LNCaP clone FGC (cell line): Measurements from ENCODE around the gene HOGA1.

ENCODE experiments used
- DNase-seq: peaks from one replicate; pipeline ENCODE4 v3.0.0-alpha.2; 2011; ENCODE audit warnings: low read depth
- H3K4me3 ChIP-seq: 2 replicates; pipeline ENCODE4 v1.5.1; 2011; ENCODE audit warnings: mild to moderate bottlenecking, low read depth, low read length, control low read depth
- TF ChIP-seq, protein P1 (sequence below): IDR thresholded peaks from 2 replicates; pipeline ENCODE4 v1.5.1; 2012; ENCODE audit warnings: mild to moderate bottlenecking; ENCODE audit not compliant: control insufficient read depth, insufficient read depth; ENCODE audit errors: extremely low read depth

The HOGA1 gene

DNA sequence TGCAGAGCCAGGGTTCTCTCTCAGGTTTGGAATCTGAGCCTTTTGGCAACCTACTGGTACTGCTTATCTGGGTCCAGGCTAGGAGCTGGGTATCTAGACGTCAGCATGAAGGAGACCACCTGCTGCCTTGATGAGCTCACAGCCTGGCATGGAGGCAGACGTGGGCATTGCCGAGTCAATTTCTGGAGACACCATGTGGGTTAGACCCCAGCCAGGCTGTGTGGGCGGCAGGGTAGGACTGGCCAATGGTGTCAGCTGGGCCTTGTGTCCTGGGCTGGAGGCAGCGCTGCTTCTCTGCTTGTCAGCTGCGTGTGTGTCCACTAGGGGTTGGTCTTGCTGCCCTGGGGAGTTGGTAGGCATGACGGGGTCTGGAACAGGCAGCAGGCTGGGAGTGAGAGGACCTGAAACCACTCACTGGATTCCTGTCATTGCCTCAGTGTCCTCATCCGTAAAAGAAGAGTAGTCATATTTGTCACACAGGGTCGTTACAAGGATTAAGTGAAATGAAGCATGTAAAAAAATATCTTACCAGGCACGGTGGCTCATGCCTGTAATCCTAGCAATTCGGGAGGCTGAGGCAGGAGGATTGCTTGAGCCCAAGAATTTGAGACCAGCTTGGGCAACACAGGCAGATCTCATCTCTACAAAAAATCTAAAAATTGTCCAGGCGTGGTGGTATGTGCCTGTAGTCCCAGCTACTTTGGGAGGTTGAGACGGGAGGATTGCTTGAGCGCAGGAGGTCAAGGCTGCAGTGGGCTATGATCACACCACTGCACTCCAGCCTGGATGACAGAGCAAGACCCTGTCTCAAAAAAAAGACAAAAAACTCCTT, 43.3 kb upstream of the HOGA1 start:
- TF ChIP-seq, protein P1, sequence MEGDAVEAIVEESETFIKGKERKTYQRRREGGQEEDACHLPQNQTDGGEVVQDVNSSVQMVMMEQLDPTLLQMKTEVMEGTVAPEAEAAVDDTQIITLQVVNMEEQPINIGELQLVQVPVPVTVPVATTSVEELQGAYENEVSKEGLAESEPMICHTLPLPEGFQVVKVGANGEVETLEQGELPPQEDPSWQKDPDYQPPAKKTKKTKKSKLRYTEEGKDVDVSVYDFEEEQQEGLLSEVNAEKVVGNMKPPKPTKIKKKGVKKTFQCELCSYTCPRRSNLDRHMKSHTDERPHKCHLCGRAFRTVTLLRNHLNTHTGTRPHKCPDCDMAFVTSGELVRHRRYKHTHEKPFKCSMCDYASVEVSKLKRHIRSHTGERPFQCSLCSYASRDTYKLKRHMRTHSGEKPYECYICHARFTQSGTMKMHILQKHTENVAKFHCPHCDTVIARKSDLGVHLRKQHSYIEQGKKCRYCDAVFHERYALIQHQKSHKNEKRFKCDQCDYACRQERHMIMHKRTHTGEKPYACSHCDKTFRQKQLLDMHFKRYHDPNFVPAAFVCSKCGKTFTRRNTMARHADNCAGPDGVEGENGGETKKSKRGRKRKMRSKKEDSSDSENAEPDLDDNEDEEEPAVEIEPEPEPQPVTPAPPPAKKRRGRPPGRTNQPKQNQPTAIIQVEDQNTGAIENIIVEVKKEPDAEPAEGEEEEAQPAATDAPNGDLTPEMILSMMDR: no peak

DNA sequence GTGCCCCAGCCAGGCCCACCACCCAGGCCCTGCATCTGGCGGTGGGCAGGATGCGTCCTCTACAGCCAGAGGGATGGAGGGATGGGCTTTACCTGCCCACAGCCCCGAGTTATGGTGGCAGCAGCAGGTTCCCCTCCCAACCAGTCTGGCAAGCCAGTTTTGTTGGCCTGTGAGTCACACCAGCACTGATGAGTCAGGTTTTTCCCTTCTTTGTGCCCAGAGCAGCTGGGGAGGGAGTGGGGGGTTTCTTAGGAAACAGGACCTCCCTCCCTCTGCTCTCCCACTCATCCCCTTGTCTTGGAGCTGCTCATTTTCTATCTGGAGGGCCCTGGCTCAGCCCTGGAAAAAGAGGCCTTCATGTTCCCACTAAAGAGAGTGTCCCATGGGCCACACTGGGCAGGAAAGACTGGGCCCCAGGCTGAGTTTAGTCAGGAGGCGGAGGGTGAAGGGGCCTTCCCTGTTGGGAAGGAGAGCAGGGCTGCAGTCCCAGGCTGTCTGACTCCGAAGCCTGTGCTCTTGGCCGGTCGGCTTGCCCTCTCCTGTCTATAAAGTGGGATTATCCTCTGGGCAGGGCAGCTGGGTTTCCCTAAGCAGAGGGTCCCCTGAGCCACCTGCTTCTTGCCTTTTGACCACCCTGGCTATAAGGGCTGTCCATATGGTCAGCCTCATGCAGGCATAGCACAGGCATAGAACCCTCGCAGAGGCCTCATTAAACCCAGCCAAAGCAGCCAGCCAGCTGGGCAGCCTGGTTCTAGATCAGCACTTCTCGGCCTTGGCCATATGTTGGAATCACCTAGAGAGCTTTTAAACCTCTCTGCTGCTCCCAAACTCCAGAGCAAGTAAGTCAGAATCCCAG, 41.8 kb upstream of the HOGA1 start:
- DNase-seq: no peak
- TF ChIP-seq, protein P1: no peak
- H3K4me3 ChIP-seq: no peak overlapping the region

More for the DNA sequence above, 43.3 kb upstream of the HOGA1 start:
- DNase-seq: no peak
- no peak overlapping the region for H3K4me3 ChIP-seq

DNA sequence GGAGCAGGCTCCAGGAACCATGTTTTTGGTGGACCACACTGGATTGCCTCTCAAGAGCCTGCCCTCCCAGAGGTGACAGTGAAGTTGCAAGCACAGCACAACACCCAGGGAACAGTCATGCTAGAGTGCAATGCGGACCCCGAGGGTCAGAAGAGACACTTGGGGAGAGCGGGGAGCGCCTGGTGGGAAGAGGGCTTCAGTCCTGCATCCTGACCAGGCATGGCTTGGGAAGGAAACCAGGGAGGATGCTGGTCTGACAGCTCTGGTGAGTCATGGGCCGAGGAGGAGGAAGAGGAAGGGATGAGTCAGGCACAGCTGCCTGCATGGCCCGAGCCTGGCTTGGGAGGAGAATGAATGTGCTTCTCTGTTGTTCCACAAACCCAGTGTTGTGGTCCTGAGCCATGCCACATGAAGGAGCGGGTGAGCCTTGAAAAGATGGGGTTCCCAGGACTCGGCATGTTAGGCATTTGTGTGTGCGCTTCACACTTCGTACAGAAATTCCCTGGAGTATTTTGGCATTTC, 41.1 kb upstream of the HOGA1 start:
- DNase-seq: no peak
- H3K4me3 ChIP-seq: no peak overlapping the region
- TF ChIP-seq, protein P1: no peak

DNA sequence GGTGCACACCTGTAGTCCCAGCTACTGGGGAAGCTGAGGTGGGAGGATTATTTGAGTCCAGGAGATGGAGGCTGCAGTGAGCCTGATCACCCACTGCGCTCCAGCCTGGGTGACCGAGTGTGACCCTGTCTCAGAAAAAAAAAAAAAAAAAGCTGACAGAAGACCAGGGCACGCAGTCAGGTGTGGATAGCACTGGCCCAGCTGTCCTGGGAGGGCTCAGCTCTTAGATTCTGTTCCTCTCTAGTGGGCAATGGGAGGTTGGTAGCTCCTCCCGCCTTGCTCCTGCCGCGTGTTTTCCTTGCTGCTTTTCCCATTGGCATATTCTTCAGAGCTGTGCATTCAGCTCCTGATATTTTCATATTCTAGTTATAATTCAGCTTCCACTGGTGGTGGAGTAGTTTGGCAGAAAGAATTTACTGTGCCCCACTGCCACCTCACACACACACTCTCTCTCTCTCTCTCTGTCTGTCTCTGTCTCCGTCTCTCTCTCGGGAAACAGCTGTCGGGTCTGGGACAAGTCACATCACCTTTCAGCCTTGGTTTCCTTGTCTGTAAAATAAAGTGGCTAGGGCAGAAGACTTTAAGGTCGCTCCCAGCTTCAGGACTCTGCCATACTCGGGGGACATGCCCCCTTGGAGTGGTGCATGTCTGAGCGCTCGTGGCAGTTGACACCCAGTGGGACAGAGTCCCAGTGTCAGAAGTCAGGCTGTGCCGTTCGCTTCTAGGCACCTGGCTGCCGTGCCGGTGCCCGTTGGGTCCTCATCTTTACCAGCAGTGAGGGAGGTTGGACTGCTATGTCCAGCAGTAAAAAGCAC, 37.5 kb upstream of the HOGA1 start:
- TF ChIP-seq, protein P1: no peak
- no peak for DNase-seq
- no peak overlapping the region for H3K4me3 ChIP-seq

DNA sequence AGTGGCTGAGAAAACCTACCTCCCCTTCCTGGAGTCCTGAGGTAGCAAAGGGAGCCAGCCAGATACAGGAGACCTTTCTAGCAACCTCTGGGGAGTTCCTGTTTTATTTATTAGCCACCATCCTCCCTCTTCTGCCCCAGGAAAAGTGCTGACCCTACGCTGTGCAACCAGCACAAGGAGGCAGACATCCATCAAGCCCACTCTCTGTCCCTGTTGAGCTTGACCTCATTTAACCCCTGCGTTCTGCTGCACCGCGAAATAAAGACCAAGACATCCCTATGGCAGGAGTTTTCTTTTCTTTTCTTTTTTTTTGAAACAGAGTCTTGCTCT, 37.0 kb upstream of the HOGA1 start:
- H3K4me3 ChIP-seq: no peak overlapping the region
- DNase-seq: no peak
- TF ChIP-seq, protein P1: no peak

DNA sequence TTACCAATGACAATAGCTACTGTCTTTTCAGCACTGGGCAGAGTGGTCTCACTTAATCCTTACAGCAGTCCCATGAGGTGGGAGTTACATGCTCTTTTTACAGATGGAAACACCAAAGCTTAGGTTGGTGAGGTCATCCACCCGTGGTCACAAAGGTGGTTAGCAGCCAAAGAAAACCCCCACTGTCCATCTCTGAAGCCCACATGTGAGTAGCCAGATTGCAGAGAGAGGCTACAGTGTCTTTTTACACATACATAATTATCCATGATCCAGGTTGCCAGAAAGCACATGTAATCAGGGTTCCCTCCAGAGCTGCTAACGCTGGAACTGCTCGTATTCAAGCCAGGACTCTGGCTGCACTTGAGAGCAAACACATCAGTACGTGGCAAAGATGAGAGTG, 36.2 kb upstream of the HOGA1 start:
- DNase-seq: no peak
- TF ChIP-seq, protein P1: no peak

More for the DNA sequence above, 36.2 kb upstream of the HOGA1 start:
- no peak overlapping the region for H3K4me3 ChIP-seq
